MM.1S (cell line): ENCODE results near the gene PRSS36.

Experiments used
- DNase-seq: peaks from one replicate; pipeline ENCODE4 v3.0.0-alpha.2; 2015
- H2AFZ ChIP-seq: fragments of 300-600 bp; sonication (generic); 2 replicates; pipeline ENCODE4 v1.6.0; 2016; ENCODE audit warnings: antibody characterized with exemption, low read length
- H3F3A ChIP-seq: fragments of 300-600 bp; sonication (generic); 2 replicates; pipeline ENCODE4 v1.6.1; 2016; ENCODE audit warnings: mild to moderate bottlenecking, antibody characterized with exemption, low read length, moderate library complexity, mixed read lengths; ENCODE audit not compliant: insufficient read depth
- H3K27ac ChIP-seq: fragments of 300-600 bp; sonication (generic); 2 replicates; pipeline ENCODE4 v1.5.1; 2016; ENCODE audit warnings: mild to moderate bottlenecking, low read length
- H3K27me3 ChIP-seq: fragments of 300-600 bp; sonication (generic); replicated peaks from 2 replicates; pipeline ENCODE4 v1.6.0; 2016; ENCODE audit warnings: low read length; ENCODE audit not compliant: insufficient read depth
- H3K36me3 ChIP-seq: fragments of 300-600 bp; sonication (generic); replicated peaks from 2 replicates; pipeline ENCODE4 v1.6.1; 2016; ENCODE audit warnings: mild to moderate bottlenecking, low read length, mixed read lengths; ENCODE audit not compliant: insufficient read depth
- H3K4me1 ChIP-seq: fragments of 300-600 bp; sonication (generic); 2 replicates; pipeline ENCODE4 v1.6.1; 2016; ENCODE audit warnings: low read length, mixed read lengths
- H3K4me2 ChIP-seq: fragments of 300-600 bp; sonication (generic); 2 replicates; pipeline ENCODE4 v1.6.0; 2016; ENCODE audit warnings: low read depth, low read length
- H3K4me3 ChIP-seq: fragments of 300-600 bp; sonication (generic); 2 replicates; pipeline ENCODE4 v1.5.1; 2016; ENCODE audit warnings: low read length, mixed read lengths
- H3K79me2 ChIP-seq: fragments of 300-600 bp; sonication (generic); 2 replicates; pipeline ENCODE4 v1.6.1; 2016; ENCODE audit warnings: mixed run types, low read length, mixed read lengths
- H3K9ac ChIP-seq: fragments of 300-600 bp; sonication (generic); 2 replicates; pipeline ENCODE4 v1.6.1; 2016; ENCODE audit warnings: low read length, mixed read lengths
- H3K9me2 ChIP-seq: fragments of 300-600 bp; sonication (generic); replicated peaks from 2 replicates; pipeline ENCODE4 v1.6.1; 2016; ENCODE audit warnings: mild to moderate bottlenecking, low read length, mixed read lengths; ENCODE audit not compliant: insufficient read depth
- H3K9me3 ChIP-seq: fragments of 300-600 bp; sonication (generic); replicated peaks from 2 replicates; pipeline ENCODE4 v1.6.1; 2016; ENCODE audit warnings: mild to moderate bottlenecking, low read length, mixed read lengths; ENCODE audit not compliant: insufficient read depth
- H4K20me1 ChIP-seq: fragments of 300-600 bp; sonication (generic); 2 replicates; pipeline ENCODE4 v1.6.1; 2016; ENCODE audit warnings: mild to moderate bottlenecking, low read length, moderate library complexity, mixed read lengths; ENCODE audit not compliant: insufficient read depth
- CTCF ChIP-seq: fragments of 300-600 bp; sonication (generic); IDR thresholded peaks from 2 replicates; pipeline ENCODE4 v1.5.1; 2016; ENCODE audit warnings: antibody characterized with exemption, low read length, mixed read lengths
- EZH2 ChIP-seq: fragments of 300-600 bp; sonication (generic); optimal IDR thresholded peaks from 2 replicates; pipeline ENCODE3; 2017; ENCODE audit warnings: low read depth, mild to moderate bottlenecking, antibody characterized with exemption, low read length, mixed read lengths
- EZH2phosphoT487 ChIP-seq: fragments of 300-600 bp; sonication (generic); IDR thresholded peaks from 2 replicates; pipeline ENCODE4 v1.6.1; 2018; ENCODE audit warnings: antibody characterized with exemption, low read length

PRSS36 gene

DNA sequence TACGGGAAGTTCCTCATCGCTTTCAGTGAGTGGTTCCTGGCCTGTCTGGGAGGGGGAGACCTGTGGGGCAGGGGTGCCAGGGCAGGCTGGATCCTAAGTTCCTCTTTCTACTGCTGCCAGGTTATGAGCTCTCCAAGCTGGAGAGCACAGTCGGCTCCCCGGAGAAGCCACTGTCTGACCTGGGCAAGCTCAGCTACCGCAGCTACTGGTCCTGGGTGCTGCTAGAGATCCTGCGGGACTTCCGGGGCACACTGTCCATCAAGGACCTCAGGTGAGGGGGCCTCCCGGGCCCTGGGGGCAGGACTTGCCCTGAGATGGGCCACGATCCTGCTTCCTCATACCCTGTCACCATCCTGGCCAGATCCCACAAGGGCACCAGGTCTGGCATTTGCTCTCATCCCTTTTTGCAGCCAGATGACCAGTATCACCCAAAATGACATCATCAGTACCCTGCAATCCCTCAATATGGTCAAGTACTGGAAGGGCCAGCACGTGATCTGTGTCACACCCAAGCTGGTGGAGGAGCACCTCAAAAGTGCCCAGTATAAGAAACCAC, 19.5 kb downstream of the PRSS36 start:
- Histone ChIP-seq H3F3A (no peaks in the 10 kb centered on the region), H4K20me1 (no peaks in the 10 kb centered on the region), H3K9me2 (no peaks in the 10 kb centered on the region), H3K79me2 (no peaks in the 10 kb centered on the region), H3K27ac (no peak overlapping the region), H3K27me3 (no peaks in the 10 kb centered on the region), H3K36me3 (no peaks in the 10 kb centered on the region), H3K4me2 (no peak overlapping the region), H3K9ac (no peak overlapping the region), H2AFZ (no peak overlapping the region), H3K4me1 (no peaks in the 10 kb centered on the region), H3K9me3 (no peaks in the 10 kb centered on the region), H3K4me3 (no peak overlapping the region)
- TF ChIP-seq CTCF, result no peak
- TF ChIP-seq EZH2, result no peak
- no peak for TF ChIP-seq EZH2phosphoT487
- DNase-seq, result no peak

- Histone ChIP-seq H2AFZ (no peak overlapping the region), H3K9ac (no peak overlapping the region), H3K9me2 (no peaks in the 10 kb centered on the region), H3F3A (no peaks in the 10 kb centered on the region), H3K36me3 (no peaks in the 10 kb centered on the region), H3K9me3 (no peaks in the 10 kb centered on the region), H3K27ac (no peak overlapping the region), H3K4me2 (no peak overlapping the region), H4K20me1 (no peaks in the 10 kb centered on the region), H3K27me3 (no peaks in the 10 kb centered on the region), H3K79me2 (no peaks in the 10 kb centered on the region), H3K4me3 (no peak overlapping the region), H3K4me1 (no peaks in the 10 kb centered on the region)
- no peak for TF ChIP-seq EZH2
- TF ChIP-seq EZH2phosphoT487, result no peak
- no peak for DNase-seq
Measured at GRCh38 chr16:31129568-31130335, 20.1 kb downstream of the PRSS36 start.

GRCh38 chr16:31128711-31129567, 20.9 kb downstream of the PRSS36 start:
- H3K9me3 ChIP-seq, result no peaks in the 10 kb centered on the region
- H3K9ac ChIP-seq, result no peak overlapping the region
- H3K4me1 ChIP-seq, result no peaks in the 10 kb centered on the region
- H3K4me2 ChIP-seq, result no peak overlapping the region
- H3K27ac ChIP-seq, result no peak overlapping the region
- no peaks in the 10 kb centered on the region for H3K79me2 ChIP-seq
- no peak overlapping the region for H2AFZ ChIP-seq
- DNase-seq, result no peak
- TF ChIP-seq EZH2phosphoT487, result no peak
- no peak for TF ChIP-seq EZH2
- TF ChIP-seq CTCF, result no peak
- H3K36me3 ChIP-seq, result no peaks in the 10 kb centered on the region
- no peak overlapping the region for H3K4me3 ChIP-seq
- H3F3A ChIP-seq, result no peaks in the 10 kb centered on the region
- H4K20me1 ChIP-seq, result no peaks in the 10 kb centered on the region
- no peaks in the 10 kb centered on the region for H3K9me2 ChIP-seq
- H3K27me3 ChIP-seq, result no peaks in the 10 kb centered on the region
